ENCODE measurements around the gene METTL2B. TPM values are rescaled to one million over a fixed set of nuclear protein-coding genes. Genes with fewer than 3 reads are reported as not detected.

Gene METTL2B
- total and polyA plus RNA-seq, 2 of the 13 experiments (the other 11 are each of a cell fraction or from before 2014, with no cell fraction given): 15.5 to 33.1 TPM

- TF ChIP-seq TRAFD1 (CRISPR knock-in tag; IDR thresholded peaks at IDR 0.05; ENCODE audit: borderline replicate concordance) (peak; percentile 30; the same call in 1 of the 2 replicates), KAT2B (IDR thresholded peaks at IDR 0.05; ENCODE audit: borderline replicate concordance, low read depth, low read length) (no peak), IRX3 (CRISPR knock-in tag; IDR thresholded peaks at IDR 0.05; ENCODE audit: borderline replicate concordance, low read depth) (no peak), ZNF121 (CRISPR knock-in tag; IDR thresholded peaks at IDR 0.05) (no peak), ZNF557 (CRISPR knock-in tag; IDR thresholded peaks at IDR 0.05) (no peak; the same call in 1 of the 2 replicates), ZNF30 (CRISPR knock-in tag; IDR thresholded peaks at IDR 0.05) (no peak), PAF1 (CRISPR knock-in tag; IDR thresholded peaks at IDR 0.05) (no peak), AGO1 (IDR thresholded peaks at IDR 0.05; ENCODE audit: low read depth, low read length, poor library complexity, severe bottlenecking) (peak; percentile 30), SAP130 (CRISPR knock-in tag; IDR thresholded peaks at IDR 0.05; ENCODE audit: low read depth) (peak; percentile 90), MEIS2 (CRISPR knock-in tag; IDR thresholded peaks at IDR 0.05) (no peak; the same call in 1 of the 2 replicates), ZNF484 (CRISPR knock-in tag; IDR thresholded peaks at IDR 0.05; ENCODE audit: borderline replicate concordance, low read depth) (no peak; the same call in 1 of the 2 replicates), ZBTB26 (CRISPR knock-in tag; IDR thresholded peaks at IDR 0.05; ENCODE audit: borderline replicate concordance) (no peak), SMARCE1 (IDR thresholded peaks at IDR 0.05; ENCODE audit: borderline replicate concordance) (no peak), THAP11 (CRISPR knock-in tag; IDR thresholded peaks at IDR 0.05) (peak; percentile 80), NFKBIZ (CRISPR knock-in tag; IDR thresholded peaks at IDR 0.05) (no peak), NFIB (CRISPR knock-in tag; IDR thresholded peaks at IDR 0.05; ENCODE audit: borderline replicate concordance) (no peak), HNRNPLL (IDR thresholded peaks at IDR 0.05; ENCODE audit: low read depth, low read length, poor library complexity, severe bottlenecking) (peak; percentile 90), ZNF709 (CRISPR knock-in tag; IDR thresholded peaks at IDR 0.05) (peak; percentile 89), BORCS8-MEF2B (CRISPR knock-in tag; IDR thresholded peaks at IDR 0.05) (peak; percentile 49; the same call in 1 of the 2 replicates), SMC3 (IDR thresholded peaks at IDR 0.05; ENCODE audit: low read length) (no peak), TEF (CRISPR knock-in tag; IDR thresholded peaks at IDR 0.05) (no peak), ZNF329 (CRISPR knock-in tag; IDR thresholded peaks at IDR 0.05; ENCODE audit: low read depth) (no peak), MIER3 (CRISPR knock-in tag; IDR thresholded peaks at IDR 0.05; ENCODE audit: borderline replicate concordance) (no peak), ZNF451 (CRISPR knock-in tag; IDR thresholded peaks at IDR 0.05) (peak; percentile 89), SIX4 (CRISPR knock-in tag; IDR thresholded peaks at IDR 0.05) (no peak), PHF21A (CRISPR knock-in tag; IDR thresholded peaks at IDR 0.05) (peak; percentile 76), RBAK (CRISPR knock-in tag; IDR thresholded peaks at IDR 0.05) (peak; percentile 85), MYPOP (CRISPR knock-in tag; IDR thresholded peaks at IDR 0.05) (peak; percentile 90)
Observed at GRCh38 chr7:128455543-128456254, 20.8 kb upstream of the METTL2B start, which contains the start of gene HILPDA (continued).
